ENCODE measurements around the gene COQ8B.

Gene COQ8B

GRCh38 chr19:40717325-40717879 lies 716 bp upstream of the COQ8B start:
- DNase-seq = no peak

GRCh38 chr19:40716031-40716481 lies 630 bp downstream of the COQ8B start:
- peak; percentile 60 for DNase-seq

- DNase-seq = peak; percentile 97
These were observed 2.0 kb downstream of the COQ8B start for GRCh38 chr19:40714441-40715299.

GRCh38 chr19:40713939-40714338 lies 2.7 kb downstream of the COQ8B start:
- no peak for DNase-seq

GRCh38 chr19:40709817-40710216 lies 6.9 kb downstream of the COQ8B start:
- DNase-seq = no peak

GRCh38 chr19:40707615-40708014 lies 9.1 kb downstream of the COQ8B start:
- no peak for DNase-seq

GRCh38 chr19:40705950-40706619 lies 10.6 kb downstream of the COQ8B start:
- no peak for DNase-seq

GRCh38 chr19:40705362-40705651 lies 11.4 kb downstream of the COQ8B start:
- no peak for DNase-seq

- DNase-seq = no peak
These were observed 12.0 kb downstream of the COQ8B start for GRCh38 chr19:40704491-40705361.

GRCh38 chr19:40703029-40703755 lies 13.5 kb downstream of the COQ8B start:
- no peak for DNase-seq

GRCh38 chr19:40702337-40703012 lies 14.2 kb downstream of the COQ8B start:
- peak; percentile 92 for DNase-seq

- no peak for DNase-seq
These were observed 14.9 kb downstream of the COQ8B start for GRCh38 chr19:40701758-40702157.

- no peak for DNase-seq
These were observed 16.6 kb downstream of the COQ8B start for GRCh38 chr19:40700083-40700482.

GRCh38 chr19:40697007-40697406 lies 19.7 kb downstream of the COQ8B start:
- no peak for DNase-seq

- DNase-seq = no peak
These were observed 20.8 kb downstream of the COQ8B start for GRCh38 chr19:40695881-40696280.

GRCh38 chr19:40693896-40694295 lies 22.8 kb downstream of the COQ8B start:
- DNase-seq = peak; percentile 66

GRCh38 chr19:40693150-40693788 lies 23.4 kb downstream of the COQ8B start:
- DNase-seq = peak; percentile 22

- peak; percentile 58 for DNase-seq
These were observed 24.5 kb downstream of the COQ8B start for GRCh38 chr19:40692212-40692551.

GRCh38 chr19:40691421-40692211 lies 25.1 kb downstream of the COQ8B start:
- DNase-seq = peak; percentile 99

GRCh38 chr19:40690693-40691420 lies 25.8 kb downstream of the COQ8B start:
- peak; percentile 96 for DNase-seq
